Gastrocnemius medialis (tissue), 4 donors: Measurements from ENCODE around the gene DPP10.

Experiments used
- POLR2A ChIP-seq, 2 donors: fragments of 450-650 bp; IDR thresholded peaks; one replicate each; pipeline ENCODE4 v1.6.1; 2017; ENCODE audit warnings: antibody characterized with exemption in 2 of 2, mild to moderate bottlenecking in 2 of 2, moderate library complexity in 2 of 2
- TF ChIP-seq, protein P1 (sequence below), 5 experiments: fragments of 450-650 bp in 3 of 5; fragments of 200-600 bp in 2 of 5; sonication (generic) in 2 of 5; IDR thresholded peaks in 4 of 5; conservative IDR thresholded peaks in 1 of 5; 1 replicate in 4 of 5; 2 replicates in 1 of 5; pipeline ENCODE4 v1.5.1; 2016 to 2019; ENCODE audit warnings: antibody characterized with exemption in 5 of 5, mild to moderate bottlenecking in 3 of 5, moderate library complexity in 3 of 5

DNA sequence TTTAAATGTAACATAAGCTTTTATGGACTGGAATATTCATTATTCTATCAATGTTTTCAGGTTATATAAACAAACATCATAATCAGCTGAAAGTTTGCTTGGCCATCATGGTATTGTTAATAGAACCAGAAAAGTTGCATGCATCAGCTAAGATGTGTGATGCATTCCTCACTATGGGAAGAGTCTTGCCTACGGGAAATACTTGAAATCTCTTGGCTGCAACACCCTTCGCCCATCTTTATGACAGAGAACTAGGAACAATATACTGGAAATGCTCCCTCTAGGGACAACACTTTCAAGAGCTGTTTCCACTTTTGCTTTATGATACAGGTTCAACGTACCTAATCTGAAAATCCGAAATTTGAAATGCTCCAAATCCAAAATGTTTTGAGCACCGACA lies 1390.8 kb downstream of the DPP10 start:
- no peak for TF ChIP-seq POLR2A (IDR thresholded peaks at IDR 0.05)
- TF ChIP-seq, protein P1, sequence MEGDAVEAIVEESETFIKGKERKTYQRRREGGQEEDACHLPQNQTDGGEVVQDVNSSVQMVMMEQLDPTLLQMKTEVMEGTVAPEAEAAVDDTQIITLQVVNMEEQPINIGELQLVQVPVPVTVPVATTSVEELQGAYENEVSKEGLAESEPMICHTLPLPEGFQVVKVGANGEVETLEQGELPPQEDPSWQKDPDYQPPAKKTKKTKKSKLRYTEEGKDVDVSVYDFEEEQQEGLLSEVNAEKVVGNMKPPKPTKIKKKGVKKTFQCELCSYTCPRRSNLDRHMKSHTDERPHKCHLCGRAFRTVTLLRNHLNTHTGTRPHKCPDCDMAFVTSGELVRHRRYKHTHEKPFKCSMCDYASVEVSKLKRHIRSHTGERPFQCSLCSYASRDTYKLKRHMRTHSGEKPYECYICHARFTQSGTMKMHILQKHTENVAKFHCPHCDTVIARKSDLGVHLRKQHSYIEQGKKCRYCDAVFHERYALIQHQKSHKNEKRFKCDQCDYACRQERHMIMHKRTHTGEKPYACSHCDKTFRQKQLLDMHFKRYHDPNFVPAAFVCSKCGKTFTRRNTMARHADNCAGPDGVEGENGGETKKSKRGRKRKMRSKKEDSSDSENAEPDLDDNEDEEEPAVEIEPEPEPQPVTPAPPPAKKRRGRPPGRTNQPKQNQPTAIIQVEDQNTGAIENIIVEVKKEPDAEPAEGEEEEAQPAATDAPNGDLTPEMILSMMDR (IDR thresholded peaks at IDR 0.05 in 4 of 5, conservative IDR thresholded peaks at IDR 0.05 in 1 of 5): no peak
